HG02973 (cell line): ENCODE measurements around the gene NXN.
A peak's percentile ranks its signal among the peaks of the same experiment; 100 is the strongest.
"Not testable (repeated sequence)": the region's sequence is repeated elsewhere in the genome, so short reads cannot be mapped to it uniquely, and the experiment has no call there.

ENCODE experiments used
- ATAC-seq: cut with Tn5 transposase; IDR thresholded peaks from one replicate; pipeline ENCODE4 v1.9.1; 2021; ENCODE audit warnings: moderate library complexity; ENCODE audit not compliant: unreplicated experiment

NXN gene

DNA sequence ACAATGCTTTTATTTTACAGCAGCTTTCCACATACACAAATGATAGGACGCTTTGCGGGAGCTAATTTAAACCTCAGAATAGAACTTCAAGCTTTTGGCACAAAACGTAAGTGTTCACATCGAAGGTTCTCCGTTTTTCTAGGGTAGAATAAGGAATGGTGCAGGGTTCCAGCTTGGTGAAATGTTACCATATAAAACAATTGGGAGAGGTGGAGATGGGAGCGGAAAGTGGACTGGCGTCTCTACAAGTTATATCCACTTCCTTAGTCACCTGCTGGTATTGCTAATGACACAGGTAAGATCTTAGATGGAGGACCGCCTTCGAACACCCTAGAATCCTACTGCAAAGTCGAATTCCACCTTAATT lies 1.7 kb upstream of the NXN start:
- ATAC-seq, result no peak

DNA sequence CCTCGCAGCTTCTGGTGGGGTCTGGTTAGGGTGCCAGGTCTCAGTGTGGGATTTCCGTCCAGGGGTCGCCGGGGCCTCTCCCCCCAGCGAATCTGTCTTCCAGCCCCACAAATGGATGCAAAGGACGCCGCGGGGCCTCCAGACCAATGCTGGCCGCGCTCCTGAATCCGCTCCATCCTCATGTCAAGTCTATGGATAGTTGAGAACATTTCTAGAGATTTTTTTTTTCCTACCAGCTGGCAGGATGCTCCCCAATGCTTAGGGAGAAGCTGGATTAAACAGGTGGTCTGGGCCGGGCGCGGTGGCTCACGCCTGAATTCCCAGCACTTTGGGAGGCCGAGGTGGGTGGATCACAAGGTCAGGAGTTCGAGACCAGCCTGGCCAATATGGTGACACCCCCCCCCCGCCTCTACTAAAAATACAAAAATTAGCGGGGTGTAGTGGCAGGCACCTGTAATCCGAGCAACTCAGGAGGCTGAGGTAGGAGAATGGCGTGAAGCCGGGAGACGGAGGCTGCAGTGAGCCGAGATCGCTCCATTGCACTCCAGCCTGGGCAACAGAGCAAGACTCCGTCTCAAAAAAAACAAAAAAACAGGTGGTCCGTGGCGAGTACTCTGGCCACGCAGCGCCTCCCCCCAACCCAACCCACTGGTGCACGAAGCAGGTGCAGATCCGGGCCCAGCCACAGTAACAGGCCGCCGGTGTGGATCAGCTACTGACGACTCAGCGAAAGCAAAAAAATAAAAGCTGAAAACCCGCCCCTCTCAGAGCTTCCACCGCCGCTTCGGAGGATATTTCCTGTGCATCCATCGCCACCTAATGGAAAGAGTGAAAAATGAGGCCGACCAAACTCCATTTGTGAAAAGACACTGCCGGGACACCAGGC lies 1.1 kb upstream of the NXN start:
- ATAC-seq, result peak; percentile 43

DNA sequence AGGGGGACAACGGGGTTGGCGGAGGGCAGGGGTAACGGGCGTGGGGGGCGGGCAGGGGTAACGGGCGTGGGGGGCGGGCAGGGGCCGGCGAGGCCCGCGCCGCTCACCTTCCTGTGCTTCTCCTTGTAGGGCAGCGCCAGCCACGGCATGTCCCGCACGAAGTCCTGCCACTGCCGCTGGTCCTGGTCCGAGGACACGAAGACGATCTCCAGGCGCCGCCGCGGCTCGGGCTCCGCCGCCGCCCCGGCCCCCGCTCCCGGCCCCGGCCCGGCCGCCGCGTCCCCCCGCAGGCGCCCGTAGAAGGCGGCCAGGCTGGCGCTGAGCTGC lies 401 bp downstream of the NXN start:
- ATAC-seq, result no peak

DNA sequence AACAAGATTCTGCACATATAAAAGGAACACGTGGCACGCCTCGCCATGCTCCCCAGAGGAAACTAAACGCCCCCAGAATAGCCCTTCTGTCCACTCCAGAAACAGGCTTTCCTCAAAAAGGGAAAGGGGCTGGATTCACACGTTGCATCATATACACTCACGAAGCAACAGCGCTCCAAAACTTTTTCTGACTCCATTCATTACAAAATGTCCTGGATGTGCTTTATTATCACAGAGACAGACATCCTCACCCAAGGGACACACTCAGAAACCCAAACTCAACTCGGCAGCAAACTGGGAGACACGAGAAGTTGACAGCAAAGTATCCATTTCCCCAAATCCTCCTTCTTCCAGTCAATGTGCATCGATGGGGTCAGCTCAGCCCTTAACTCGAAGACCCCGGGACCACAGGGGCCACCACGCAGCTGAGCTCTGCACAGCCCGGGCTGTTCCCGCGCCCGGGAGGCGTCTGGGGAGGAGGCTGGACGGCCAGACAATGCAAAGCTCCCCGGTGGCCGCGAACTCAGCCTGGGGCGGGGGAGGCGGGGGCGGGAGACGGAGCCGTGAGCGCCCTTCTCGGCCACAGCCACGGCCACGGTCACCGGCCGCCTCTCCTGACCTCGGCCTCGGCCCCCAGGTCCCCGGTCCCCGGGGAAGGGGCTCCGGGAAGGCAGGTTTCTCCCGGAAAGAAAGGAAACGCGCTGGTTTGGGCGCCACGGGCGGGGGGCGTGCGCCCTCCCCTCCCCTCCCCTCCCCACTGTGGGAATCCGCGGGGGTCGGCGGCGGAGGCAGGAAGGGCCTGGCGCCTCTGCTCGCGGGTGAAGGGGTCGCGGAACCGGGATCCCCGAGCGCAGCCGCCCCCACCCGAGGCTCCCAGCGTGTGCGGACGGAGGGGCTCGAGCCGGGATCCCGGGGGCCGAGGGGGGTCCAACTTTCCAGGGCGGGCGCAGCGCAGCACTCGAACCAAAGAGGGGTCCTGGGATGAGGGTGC lies 1.2 kb downstream of the NXN start:
- no peak for ATAC-seq

DNA sequence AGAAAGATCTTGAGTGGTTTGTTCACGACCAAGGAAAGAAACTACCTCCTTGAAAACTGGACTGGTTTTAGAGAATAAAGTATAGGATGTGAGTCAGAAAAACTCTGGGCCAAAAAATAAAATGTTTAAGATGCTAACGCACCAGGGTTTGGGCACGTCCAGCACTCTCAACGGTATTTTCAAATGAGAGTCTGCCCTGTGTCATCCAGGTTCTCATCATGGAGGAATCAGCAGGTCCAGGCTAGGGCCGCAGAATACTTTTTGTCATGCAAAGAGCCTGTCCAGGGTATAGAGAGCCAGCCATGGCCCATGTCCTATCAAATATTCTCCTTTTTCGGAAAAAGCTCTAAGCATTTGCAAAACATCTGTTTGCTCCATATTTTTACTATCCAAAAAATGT lies 2.4 kb downstream of the NXN start:
- no peak for ATAC-seq

- ATAC-seq, result no peak
Measured at GRCh38 chr17:976312-976711, 3.3 kb downstream of the NXN start.

DNA sequence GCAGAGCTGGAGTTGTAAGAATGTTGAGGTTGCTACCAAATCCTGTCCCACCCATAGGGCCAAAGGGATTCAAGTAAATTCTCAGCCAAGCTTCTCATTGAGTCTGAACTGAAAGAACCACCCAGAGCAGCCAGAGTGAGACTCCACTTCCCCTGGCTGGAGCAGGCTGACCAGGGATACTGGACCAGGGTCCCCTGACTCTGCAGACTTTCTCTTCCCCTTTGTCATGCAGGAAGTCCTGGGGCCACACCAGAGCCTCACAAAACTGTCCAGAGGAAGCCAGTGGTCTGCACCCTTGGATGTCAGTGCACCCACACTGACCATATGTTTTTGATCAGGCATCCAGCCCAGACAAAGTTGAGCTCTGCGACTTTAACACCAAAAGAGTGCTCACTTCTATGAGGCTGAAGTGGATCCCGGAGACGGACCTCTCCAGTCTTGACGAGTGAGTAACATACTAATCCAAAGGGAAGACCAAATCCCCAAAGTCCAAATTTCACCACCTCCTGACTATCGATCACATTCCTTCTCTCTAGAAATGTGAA lies 4.1 kb downstream of the NXN start:
- ATAC-seq, result no peak

DNA sequence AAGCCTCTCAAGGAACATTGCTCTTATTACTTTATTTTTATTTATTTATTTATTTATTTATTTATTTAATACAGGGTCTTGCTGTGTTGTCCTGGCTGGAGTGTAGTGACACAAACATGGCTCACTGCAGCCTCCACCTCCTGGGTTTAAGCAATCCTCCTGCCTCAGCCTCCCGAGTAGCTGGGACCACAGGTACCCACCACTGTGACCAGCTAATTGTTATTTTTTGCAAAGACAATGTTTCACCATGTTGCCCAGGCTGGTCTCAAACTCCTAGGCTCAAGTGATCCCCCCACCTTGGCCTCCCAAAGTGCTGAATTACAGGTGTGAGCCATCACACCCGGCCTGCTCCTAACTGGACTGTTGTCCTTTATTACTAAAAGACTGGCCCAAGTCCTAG lies 4.8 kb downstream of the NXN start:
- ATAC-seq, result not testable (repeated sequence)

DNA sequence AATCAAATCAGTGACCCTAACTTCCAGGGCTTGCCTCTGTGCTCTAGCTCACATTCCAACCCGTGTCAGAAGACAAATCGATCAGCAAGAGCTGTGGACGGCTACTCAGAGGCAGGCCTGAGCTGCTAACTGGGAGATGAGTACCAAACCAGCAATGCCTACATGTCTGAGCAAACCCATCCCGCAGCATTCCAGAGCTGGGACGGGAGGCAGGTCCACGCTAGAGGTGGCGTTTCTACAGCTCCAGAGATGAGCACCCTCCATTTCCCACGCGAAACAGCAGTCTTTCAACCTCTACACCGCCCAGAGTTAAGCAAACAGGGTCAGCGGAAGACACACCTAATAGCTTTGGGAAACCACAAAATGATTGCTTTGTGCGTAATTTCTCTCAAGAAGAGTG lies 6.5 kb downstream of the NXN start:
- no peak for ATAC-seq

- ATAC-seq, result not testable (repeated sequence)
Measured at GRCh38 chr17:971861-972260, 7.7 kb downstream of the NXN start.

GRCh38 chr17:970364-970763 lies 9.2 kb downstream of the NXN start:
- no peak for ATAC-seq

GRCh38 chr17:969811-970355 lies 9.7 kb downstream of the NXN start:
- no peak for ATAC-seq

GRCh38 chr17:968812-969730 lies 10.5 kb downstream of the NXN start:
- no peak for ATAC-seq

DNA sequence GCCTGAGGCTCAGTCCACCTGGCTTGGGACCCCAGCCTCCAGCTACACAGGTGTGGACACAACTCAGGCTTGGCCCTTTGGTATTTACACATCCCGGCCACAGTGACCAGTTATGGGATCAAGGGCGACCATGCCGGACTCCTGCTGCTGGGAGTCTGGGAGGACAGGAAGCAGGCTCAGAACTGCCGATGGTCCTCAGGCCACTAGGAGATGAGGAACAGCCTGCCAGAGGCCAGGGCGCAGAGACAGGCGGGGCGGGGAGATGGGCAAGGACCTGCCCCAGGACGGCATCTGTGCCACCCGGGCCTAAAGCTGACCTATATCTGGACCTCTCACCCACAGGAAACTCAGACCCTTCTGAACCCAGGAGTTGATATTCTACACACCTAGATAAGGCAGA lies 12.5 kb downstream of the NXN start:
- no peak for ATAC-seq

DNA sequence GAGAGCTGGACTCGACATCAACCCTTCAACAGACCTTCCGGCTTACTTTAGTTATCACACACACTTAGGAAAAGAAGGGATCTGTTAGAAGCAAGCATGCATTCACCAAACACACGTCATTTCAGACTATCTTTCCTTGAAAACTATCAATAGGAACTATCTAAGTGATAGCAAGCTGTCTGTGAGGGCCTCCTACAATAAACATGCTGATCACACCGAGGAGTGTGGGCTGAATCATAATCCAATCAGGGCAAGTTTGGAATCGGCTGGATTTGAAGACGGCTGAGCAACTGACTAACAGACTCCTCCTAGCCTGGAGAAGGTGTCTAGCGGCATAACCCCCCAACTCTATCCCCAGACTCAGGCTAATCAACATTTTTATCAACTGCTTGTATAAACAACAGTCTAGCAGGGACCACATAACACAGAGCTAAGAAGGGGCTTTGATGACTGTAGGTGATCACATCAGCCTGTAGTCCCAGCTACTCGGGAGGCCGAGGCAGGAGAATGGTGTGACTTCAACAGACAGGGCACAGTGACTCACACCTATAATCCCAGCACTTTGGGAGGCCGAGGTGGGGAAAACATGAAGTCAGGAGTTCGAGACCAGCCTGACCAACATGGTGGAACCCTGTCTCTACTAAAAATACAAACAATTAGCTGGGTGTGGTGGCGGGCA lies 14.1 kb downstream of the NXN start:
- no peak for ATAC-seq

DNA sequence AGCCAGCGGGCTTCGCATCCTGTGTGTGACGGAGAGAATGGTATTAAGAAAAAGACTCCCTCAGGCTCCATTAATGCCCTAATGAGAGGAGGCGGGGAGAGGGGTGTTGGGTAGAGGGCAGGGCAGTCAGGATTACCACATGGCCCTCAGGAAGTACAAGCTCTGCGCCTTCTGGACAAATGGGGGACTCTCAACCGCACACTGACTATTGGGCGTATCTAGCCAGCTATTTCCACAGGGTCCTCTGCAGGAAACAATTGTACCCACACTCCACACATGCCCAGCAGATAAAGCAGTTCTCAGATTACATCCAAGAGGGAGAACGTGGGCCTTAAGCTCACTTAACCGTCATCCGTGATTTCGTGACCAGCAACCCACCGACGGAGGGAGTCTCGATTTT lies 14.7 kb downstream of the NXN start:
- no peak for ATAC-seq

DNA sequence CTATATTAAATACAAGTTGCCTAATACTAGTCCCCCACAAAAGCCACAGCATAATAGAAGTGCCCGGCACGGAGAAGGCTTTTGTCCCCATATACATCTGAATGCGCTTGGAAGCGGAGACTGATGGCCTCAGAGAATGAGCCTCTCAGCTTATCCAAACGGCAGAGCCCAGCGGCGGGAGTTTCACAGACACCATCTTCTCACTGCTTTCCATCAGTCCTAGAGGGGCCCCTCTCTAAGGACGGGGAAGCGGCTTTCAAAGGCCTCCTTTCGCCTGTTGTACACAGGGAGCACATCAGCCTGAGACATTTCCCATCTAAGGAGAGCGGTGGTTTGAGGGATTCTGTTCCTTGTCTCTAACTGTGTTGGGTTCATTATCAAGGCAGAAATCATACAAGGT lies 16.9 kb downstream of the NXN start:
- no peak for ATAC-seq

DNA sequence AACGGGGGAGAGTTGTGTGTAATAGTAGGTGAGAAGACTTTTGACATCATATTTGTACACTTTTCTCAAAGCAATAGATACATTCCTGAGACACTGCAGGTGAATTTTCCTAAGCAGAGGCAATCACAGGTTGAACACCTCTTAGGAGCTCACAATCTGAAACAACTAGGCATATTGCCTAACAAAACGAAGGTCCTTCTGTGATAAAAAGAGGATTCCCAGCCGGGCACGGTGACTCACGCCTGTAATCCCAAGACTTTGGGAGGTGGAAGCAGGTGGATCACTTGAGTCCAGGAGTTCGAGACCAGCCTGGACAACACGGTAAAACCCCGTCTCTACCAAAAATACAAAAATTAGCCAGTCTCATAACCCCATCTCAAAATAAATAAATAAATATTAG lies 17.4 kb downstream of the NXN start:
- ATAC-seq, result no peak

- no peak for ATAC-seq
Measured at GRCh38 chr17:958712-959451, 20.7 kb downstream of the NXN start.
